DND-41 (cell line): ENCODE results near the gene GRID1.

Experiments
- ATAC-seq: fragments of 200-7000 bp; cut with Tn5 transposase; 3 replicates; pipeline ENCODE4 v1.9.1; 2021; ENCODE audit warnings: low read depth; ENCODE audit not compliant: insufficient read depth
- DNase-seq: peaks from one replicate; pipeline ENCODE4 v3.0.0-alpha.2; 2020
- H2AFZ ChIP-seq: 2 replicates; pipeline ENCODE4 v1.6.0; 2012; ENCODE audit warnings: low read depth, low read length
- H3K27ac ChIP-seq: 2 replicates; pipeline ENCODE4 v1.5.1; 2012; ENCODE audit warnings: low read length, inconsistent platforms
- H3K27me3 ChIP-seq: fragments of 200-600 bp; sonication (generic); 2 replicates; pipeline ENCODE4 v1.6.0; 2012; ENCODE audit warnings: low read length, mild to moderate bottlenecking, inconsistent platforms; ENCODE audit not compliant: insufficient read depth, poor library complexity
- H3K36me3 ChIP-seq: 2 replicates; pipeline ENCODE4 v1.5.1; 2012; ENCODE audit warnings: low read length, inconsistent platforms; ENCODE audit not compliant: insufficient read depth
- H3K4me1 ChIP-seq: 2 replicates; pipeline ENCODE4 v1.5.1; 2012; ENCODE audit warnings: mild to moderate bottlenecking, low read length; ENCODE audit not compliant: insufficient read depth
- H3K4me2 ChIP-seq: 2 replicates; pipeline ENCODE4 v1.6.0; 2012; ENCODE audit warnings: mild to moderate bottlenecking, moderate library complexity, low read length, inconsistent platforms; ENCODE audit not compliant: insufficient read depth
- H3K4me3 ChIP-seq, 2 experiments: fragments of 200-600 bp in 1 of 2; shearing (Covaris generic) in 1 of 2; 2 replicates each; pipeline ENCODE4 v1.5.1; 2012 to 2016; ENCODE audit warnings: inconsistent platforms in 2 of 2, low read length in 2 of 2, mild to moderate bottlenecking in 2 of 2, low read depth in 1 of 2, moderate library complexity in 1 of 2
- H3K79me2 ChIP-seq: 2 replicates; pipeline ENCODE4 v1.6.0; 2012; ENCODE audit warnings: low read length, inconsistent platforms; ENCODE audit not compliant: insufficient read depth
- H3K9ac ChIP-seq: 2 replicates; pipeline ENCODE4 v1.6.0; 2012; ENCODE audit warnings: low read depth, mild to moderate bottlenecking, inconsistent platforms, low read length, moderate library complexity
- H3K9me3 ChIP-seq: 2 replicates; pipeline ENCODE4 v1.5.1; 2012; ENCODE audit warnings: low read length, moderate library complexity, mild to moderate bottlenecking, inconsistent platforms; ENCODE audit not compliant: insufficient read depth, severe bottlenecking
- H4K20me1 ChIP-seq: 2 replicates; pipeline ENCODE4 v1.6.0; 2012; ENCODE audit warnings: low read length; ENCODE audit not compliant: insufficient read depth
- EZH2 ChIP-seq: IDR thresholded peaks from 3 replicates; pipeline ENCODE4 v1.6.1; 2012; ENCODE audit warnings: borderline replicate concordance, low read depth, mild to moderate bottlenecking, moderate library complexity, low read length, inconsistent platforms; ENCODE audit not compliant: severe bottlenecking
- TF ChIP-seq, protein P1 (sequence below): IDR thresholded peaks from 2 replicates; pipeline ENCODE4 v1.5.1; 2012; ENCODE audit warnings: borderline replicate concordance, low read length, moderate library complexity, mild to moderate bottlenecking; ENCODE audit not compliant: poor library complexity, severe bottlenecking; ENCODE audit errors: extremely low read depth

Gene GRID1

DNA sequence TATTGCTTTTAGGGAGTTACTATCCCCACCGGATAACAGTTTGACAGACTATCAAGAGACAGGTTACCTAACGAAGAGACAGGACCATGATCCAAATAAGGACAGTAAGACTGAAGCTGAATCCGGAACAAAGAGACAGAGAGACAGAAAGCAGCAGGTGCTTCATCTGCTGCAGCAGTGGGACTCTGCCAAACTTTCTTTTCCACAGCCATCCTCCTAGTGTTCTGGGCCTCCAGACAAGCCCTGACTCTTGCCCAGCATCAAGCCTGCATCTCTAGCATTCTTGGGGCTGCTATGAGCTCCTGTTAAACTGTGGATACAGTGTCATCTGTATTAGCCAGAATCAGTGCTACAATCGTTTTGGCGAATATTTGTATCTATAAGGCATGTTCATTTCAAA lies 761.7 kb downstream of the GRID1 start:
- H3K4me3 ChIP-seq, result no peak overlapping the region
- H3K27ac ChIP-seq, result no peak overlapping the region
- no peak overlapping the region for H3K4me2 ChIP-seq
- H3K9ac ChIP-seq, result no peak overlapping the region
- H2AFZ ChIP-seq, result no peak overlapping the region
- DNase-seq (no peak), ATAC-seq (no peak)
- no peaks in the 10 kb centered on the region for H4K20me1 ChIP-seq
- no peaks in the 10 kb centered on the region for H3K27me3 ChIP-seq
- H3K36me3 ChIP-seq, result no peaks in the 10 kb centered on the region
- no peak for TF ChIP-seq EZH2
- H3K9me3 ChIP-seq, result no peaks in the 10 kb centered on the region
- no peaks in the 10 kb centered on the region for H3K4me1 ChIP-seq
- no peaks in the 10 kb centered on the region for H3K79me2 ChIP-seq

DNA sequence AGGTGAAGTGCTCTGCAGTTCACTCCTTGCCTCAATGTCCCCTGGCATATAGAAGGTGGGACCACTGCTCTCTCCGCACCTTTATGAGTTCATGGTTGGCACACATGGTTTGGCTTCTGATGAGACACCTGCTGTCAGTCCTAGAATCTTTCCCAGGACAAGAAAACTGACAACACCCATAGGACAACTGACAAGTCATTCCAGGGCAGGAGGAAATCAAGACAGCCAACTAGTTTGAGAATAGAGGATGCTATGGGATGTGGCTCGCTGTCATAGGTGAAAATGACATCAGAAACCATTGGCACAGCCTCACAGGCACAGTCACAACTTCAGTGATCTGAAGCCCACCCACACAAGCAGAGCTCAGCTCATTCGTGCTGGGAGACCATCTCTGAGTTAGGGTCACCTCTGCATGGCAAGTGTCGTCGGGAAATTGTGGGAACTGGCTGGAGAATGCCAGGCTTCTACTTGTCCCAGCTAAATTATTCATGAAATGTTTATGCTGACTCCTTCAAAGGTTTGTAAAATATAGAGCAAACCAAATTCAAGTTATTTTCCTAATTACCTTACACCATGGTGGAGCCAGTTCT lies 762.4 kb downstream of the GRID1 start:
- Histone ChIP-seq H3K4me1 (no peaks in the 10 kb centered on the region), H2AFZ (no peak overlapping the region), H3K36me3 (no peaks in the 10 kb centered on the region), H3K4me2 (no peak overlapping the region), H3K27me3 (no peaks in the 10 kb centered on the region), H3K27ac (no peak overlapping the region), H3K9ac (no peak overlapping the region), H3K9me3 (no peaks in the 10 kb centered on the region), H4K20me1 (no peaks in the 10 kb centered on the region), H3K79me2 (no peaks in the 10 kb centered on the region), H3K4me3 (no peak overlapping the region)
- DNase-seq, result no peak
- no peak for ATAC-seq
- TF ChIP-seq, protein P1, sequence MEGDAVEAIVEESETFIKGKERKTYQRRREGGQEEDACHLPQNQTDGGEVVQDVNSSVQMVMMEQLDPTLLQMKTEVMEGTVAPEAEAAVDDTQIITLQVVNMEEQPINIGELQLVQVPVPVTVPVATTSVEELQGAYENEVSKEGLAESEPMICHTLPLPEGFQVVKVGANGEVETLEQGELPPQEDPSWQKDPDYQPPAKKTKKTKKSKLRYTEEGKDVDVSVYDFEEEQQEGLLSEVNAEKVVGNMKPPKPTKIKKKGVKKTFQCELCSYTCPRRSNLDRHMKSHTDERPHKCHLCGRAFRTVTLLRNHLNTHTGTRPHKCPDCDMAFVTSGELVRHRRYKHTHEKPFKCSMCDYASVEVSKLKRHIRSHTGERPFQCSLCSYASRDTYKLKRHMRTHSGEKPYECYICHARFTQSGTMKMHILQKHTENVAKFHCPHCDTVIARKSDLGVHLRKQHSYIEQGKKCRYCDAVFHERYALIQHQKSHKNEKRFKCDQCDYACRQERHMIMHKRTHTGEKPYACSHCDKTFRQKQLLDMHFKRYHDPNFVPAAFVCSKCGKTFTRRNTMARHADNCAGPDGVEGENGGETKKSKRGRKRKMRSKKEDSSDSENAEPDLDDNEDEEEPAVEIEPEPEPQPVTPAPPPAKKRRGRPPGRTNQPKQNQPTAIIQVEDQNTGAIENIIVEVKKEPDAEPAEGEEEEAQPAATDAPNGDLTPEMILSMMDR, result no peak
- TF ChIP-seq EZH2, result no peak

DNA sequence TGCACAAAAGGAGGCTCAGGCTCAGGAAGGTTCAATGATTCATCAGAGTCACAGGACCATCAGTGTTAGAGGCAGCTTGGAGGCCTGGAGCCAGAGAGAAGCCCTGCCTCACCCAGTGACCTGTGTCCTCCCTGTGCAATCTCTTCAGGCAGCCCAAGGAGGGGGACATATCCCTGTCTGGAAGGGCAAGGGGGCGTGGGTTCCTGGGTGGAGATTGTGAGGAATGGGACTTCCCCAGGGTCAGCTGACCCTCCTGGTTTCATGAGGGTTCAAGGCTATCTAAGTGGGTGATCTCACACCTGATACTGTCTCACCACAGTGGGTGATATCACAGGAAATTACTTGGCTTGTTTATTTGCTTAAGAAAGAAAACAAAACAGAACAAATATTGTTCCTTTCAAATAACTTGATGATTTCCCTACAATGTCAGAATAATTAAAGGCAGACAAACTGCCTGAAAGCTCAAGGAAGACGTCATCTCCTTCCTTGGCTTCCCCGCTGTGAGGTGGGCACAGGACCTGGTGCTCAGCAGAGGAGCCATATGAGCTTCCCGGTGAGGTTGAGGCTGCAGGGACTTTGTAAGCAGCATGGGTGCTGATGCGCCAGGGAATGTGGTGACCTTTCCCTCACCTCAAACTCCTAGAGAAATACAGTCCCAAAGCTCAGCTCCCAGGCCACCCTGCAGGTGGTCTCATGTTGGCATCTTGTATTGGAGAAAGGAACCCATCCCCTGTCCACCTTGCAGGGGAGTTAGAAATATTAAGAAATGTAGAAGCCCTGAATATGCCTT lies 763.2 kb downstream of the GRID1 start:
- TF ChIP-seq, protein P1, result no peak
- no peak for TF ChIP-seq EZH2
- no peak for DNase-seq
- Histone ChIP-seq H3K27me3 (no peaks in the 10 kb centered on the region), H3K4me3 (no peak overlapping the region), H3K4me1 (no peaks in the 10 kb centered on the region), H2AFZ (no peak overlapping the region), H3K27ac (no peak overlapping the region), H3K79me2 (no peaks in the 10 kb centered on the region), H4K20me1 (no peaks in the 10 kb centered on the region), H3K9me3 (no peaks in the 10 kb centered on the region), H3K9ac (no peak overlapping the region), H3K4me2 (no peak overlapping the region), H3K36me3 (no peaks in the 10 kb centered on the region)
- no peak for ATAC-seq

DNA sequence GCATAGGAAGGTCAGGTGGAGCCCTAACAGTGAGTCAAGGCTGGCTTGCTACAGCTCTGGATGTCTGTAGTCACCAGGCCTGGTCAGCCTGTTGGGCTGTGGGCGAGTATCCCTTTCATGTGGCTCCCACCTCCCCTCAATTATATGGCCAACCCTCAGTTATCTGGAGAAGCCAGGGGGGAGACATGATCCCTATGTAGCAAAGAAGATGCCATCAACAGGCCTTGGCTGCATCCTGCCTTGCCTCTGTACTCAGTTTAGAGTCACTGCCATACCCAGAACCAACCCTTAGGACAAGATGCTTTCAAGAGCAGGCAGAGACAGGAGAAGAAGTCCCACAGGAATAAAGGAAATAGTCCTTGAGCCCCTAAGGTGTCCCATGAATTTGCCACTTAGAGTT lies 763.9 kb downstream of the GRID1 start:
- H3K9me3 ChIP-seq, result no peaks in the 10 kb centered on the region
- DNase-seq (no peak), ATAC-seq (no peak)
- H3K36me3 ChIP-seq, result no peaks in the 10 kb centered on the region
- no peak overlapping the region for H3K9ac ChIP-seq
- H4K20me1 ChIP-seq, result no peaks in the 10 kb centered on the region
- H3K4me3 ChIP-seq, result no peak overlapping the region
- TF ChIP-seq, protein P1, result no peak
- no peak for TF ChIP-seq EZH2
- no peaks in the 10 kb centered on the region for H3K27me3 ChIP-seq
- no peaks in the 10 kb centered on the region for H3K4me1 ChIP-seq
- H3K27ac ChIP-seq, result no peak overlapping the region
- no peaks in the 10 kb centered on the region for H3K79me2 ChIP-seq
- no peak overlapping the region for H2AFZ ChIP-seq
- H3K4me2 ChIP-seq, result no peak overlapping the region
